ENCODE measurements around the gene ZFAND2B. TPM values are rescaled to one million over a fixed set of nuclear protein-coding genes. Genes with fewer than 3 reads are reported as not detected.
"Not testable (repeated sequence)": the region's sequence is repeated elsewhere in the genome, so short reads cannot be mapped to it uniquely, and the experiment has no call there.

ZFAND2B gene
- total RNA-seq, 1 experiment from 2014 or later: 61.0 TPM

DNA sequence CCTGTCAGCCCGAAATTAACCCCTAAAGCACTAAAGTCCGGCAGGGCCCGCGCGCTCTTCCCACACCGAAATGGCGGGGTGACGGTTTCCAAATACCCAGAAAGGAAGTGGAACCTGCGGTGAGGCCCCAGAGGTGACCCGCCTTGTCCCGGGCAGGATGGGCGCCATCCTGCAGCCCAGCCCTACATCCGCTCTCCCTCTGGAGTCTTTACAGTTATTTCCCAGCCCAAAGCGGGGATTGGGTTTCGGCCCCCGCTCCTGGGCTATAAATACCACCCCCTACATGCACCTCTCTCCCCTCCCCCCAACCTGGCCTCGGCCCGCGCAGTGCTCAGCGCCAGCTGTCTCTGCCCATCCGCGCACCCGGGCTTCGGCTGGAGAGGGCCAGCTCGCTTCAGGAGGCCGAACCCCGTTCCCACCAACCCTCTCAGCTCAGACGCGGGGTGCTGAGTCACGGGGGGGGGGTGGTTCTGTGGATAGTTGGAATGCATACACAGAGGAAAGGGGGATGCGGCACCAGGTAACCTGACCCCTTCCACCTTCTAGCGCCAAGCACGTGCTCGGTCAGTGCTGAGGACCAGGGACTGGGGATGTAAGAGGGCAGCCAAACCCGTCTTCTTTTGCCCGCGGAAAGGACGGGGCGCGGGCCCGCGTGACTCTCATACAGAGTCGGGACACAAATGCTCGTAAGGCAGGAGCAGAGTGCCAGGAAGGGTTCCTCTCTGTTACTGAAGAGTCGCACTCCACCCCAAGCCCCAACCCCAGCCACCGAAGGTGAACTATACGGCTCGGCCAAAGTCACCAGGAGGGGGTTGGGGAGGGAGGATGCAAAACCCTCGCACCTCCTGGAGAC, 46.5 kb downstream of the ZFAND2B start, which contains the start of gene TUBA4B:
Gene TUBA4B, plus strand, starts transcription at position 344 of the 853 bp plus-strand sequence. Its CDS starts 165 bp downstream, at position 509.
- H3K27me3 Mint-ChIP-seq (ENCODE audit: insufficient read depth, unreplicated experiment): no peaks in the 10 kb centered on the region
- TF ChIP-seq, protein P1, sequence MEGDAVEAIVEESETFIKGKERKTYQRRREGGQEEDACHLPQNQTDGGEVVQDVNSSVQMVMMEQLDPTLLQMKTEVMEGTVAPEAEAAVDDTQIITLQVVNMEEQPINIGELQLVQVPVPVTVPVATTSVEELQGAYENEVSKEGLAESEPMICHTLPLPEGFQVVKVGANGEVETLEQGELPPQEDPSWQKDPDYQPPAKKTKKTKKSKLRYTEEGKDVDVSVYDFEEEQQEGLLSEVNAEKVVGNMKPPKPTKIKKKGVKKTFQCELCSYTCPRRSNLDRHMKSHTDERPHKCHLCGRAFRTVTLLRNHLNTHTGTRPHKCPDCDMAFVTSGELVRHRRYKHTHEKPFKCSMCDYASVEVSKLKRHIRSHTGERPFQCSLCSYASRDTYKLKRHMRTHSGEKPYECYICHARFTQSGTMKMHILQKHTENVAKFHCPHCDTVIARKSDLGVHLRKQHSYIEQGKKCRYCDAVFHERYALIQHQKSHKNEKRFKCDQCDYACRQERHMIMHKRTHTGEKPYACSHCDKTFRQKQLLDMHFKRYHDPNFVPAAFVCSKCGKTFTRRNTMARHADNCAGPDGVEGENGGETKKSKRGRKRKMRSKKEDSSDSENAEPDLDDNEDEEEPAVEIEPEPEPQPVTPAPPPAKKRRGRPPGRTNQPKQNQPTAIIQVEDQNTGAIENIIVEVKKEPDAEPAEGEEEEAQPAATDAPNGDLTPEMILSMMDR (IDR thresholded peaks at IDR 0.05; ENCODE audit: unreplicated experiment): no peak
- H3K4me1 Mint-ChIP-seq (ENCODE audit: insufficient read depth, unreplicated experiment): peaks cover 42% of the 10 kb centered on the region
- peaks cover 42% of the 10 kb centered on the region for H3K36me3 Mint-ChIP-seq (ENCODE audit: insufficient read depth, unreplicated experiment)
- CTCF ChIA-PET: interaction anchor here (0.6 to 10.3 kb wide), 11 partner anchors 21 to 403 kb away, joined by 3 to 123 read pairs (median 3); no protein-coding TSS in a partner anchor
- POLR2A ChIA-PET: interaction anchor here (0.6 to 14.1 kb wide), 20 partner anchors 8 to 559 kb away, joined by 3 to 401 read pairs (median 6); partner anchors contain the start of genes ABCB6, ANKZF1, ATG9A and CNPPD1
- DNase-seq (ENCODE audit: unreplicated experiment): peak; percentile 75
- peak within 1 kb of the TSS; percentile 91 for H3K4me3 Mint-ChIP-seq (ENCODE audit: unreplicated experiment)
- H3K27ac Mint-ChIP-seq (ENCODE audit: low read depth, unreplicated experiment): peak within 1 kb of the TSS; percentile 51
- TSS peak; percentile 62 for BruUV-seq (replicated peaks)
- no peaks in the 10 kb centered on the region for H3K9me3 Mint-ChIP-seq (ENCODE audit: unreplicated experiment)
- intact Hi-C loops (cut with micrococcal nuclease): loop anchor here (1.0 to 2.0 kb wide), 4 partner anchors 21 to 76 kb away; partner anchors contain the start of genes ABCB6, CNPPD1 and DNAJB2

DNA sequence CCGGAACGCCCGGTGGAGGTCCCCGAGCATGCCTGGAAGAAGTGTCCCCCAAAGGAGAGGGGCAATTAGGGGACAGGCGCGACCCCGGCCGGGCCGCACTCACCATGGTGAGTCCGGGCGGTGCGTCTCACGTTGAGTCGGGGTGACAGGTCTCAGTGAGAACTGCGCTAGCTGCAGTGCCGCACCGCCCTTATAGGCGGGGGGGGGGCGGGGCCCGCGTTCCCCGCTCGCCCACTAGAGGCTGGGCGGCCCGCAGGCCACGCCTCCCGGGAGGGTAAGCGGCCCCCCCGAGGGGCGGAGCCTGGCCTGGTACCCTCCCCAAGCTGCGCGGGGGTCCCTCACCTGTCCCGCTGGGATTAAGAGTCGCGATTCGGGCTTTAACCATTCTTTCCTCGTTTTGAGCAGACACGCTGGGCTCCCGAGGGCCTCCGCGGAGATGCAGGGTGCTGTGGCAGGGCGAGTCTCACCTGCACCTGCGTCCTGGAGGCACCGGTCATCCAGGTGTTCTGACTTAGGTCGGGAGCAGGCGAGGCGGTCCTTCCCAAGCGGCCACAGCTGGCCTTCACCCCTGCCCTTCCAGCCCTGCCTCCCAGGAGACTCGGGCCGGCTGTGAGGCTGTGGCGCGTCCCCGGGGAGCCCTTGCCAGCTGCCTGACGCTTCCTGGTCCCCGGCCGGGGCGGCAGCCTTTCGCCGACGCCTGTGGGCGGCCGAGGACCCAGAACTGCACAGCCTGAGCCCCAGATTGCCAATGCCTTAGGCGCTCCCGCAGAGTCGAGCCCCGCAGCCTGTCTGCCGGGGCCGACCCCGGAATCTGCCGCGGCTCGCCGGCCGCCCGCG, 47.4 kb downstream of the ZFAND2B start, which contains the start of gene TUBA4A:
Gene TUBA4A, minus strand, starts transcription at position 166 of the 837 bp plus-strand sequence. Its CDS starts 60 bp downstream, at position 106.
- intact Hi-C loops (cut with micrococcal nuclease): loop anchor here (1.0 to 2.0 kb wide), 4 partner anchors 20 to 77 kb away; partner anchors contain the start of genes ABCB6, CNPPD1 and DNAJB2
- peak within 1 kb of the TSS; percentile 51 for H3K27ac Mint-ChIP-seq (ENCODE audit: low read depth, unreplicated experiment)
- H3K4me1 Mint-ChIP-seq (ENCODE audit: insufficient read depth, unreplicated experiment): peaks cover 35% of the 10 kb centered on the region

DNA sequence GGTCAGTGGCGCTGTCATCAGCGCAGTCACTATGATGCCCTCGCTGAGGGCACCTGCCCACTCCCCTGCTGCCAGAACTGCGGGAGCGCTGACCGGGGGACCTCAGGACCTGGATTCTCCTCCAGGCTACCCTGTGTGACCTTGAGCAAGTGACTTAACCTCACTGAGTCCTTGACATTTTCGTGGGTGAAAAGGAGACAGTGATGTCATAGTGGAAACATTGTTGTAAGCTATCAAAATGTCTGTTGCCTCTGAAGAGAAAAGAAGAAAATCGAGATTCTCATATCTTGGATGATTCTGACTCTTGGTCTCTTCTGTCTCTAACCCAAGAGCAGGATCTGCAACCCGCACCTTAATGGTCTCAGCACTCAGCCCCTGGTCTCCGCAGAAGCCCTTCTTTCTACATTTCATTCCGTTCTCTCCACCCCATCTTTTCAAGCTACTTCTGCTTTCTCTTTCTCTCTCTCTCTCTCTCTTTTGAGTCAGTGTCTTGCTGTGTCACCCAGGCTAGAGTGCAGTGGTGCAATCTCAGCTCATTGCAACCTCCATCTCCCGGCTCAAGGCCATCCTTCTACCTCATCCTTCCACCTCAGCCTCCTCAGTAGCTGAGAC, 48.1 kb downstream of the ZFAND2B start:
- ChIA-PET CTCF (interaction anchor here (0.6 to 3.4 kb wide), 7 partner anchors 11 to 274 kb away, joined by 3 to 20 read pairs (median 5); no protein-coding TSS in a partner anchor), POLR2A (interaction anchor here (0.6 to 14.1 kb wide), 14 partner anchors 10 to 78 kb away, joined by 3 to 401 read pairs (median 20); partner anchors contain the start of genes ABCB6, ANKZF1, ATG9A and CNPPD1)
- TF ChIP-seq, protein P1 (IDR thresholded peaks at IDR 0.05; ENCODE audit: unreplicated experiment): no peak
- Mint-ChIP-seq H3K4me3 (ENCODE audit: unreplicated experiment) (peak overlapping the region; percentile 91), H3K27ac (ENCODE audit: low read depth, unreplicated experiment) (no peak overlapping the region), H3K4me1 (ENCODE audit: insufficient read depth, unreplicated experiment) (peaks cover 28% of the 10 kb centered on the region), H3K36me3 (ENCODE audit: insufficient read depth, unreplicated experiment) (peaks cover 31% of the 10 kb centered on the region), H3K9me3 (ENCODE audit: unreplicated experiment) (no peaks in the 10 kb centered on the region), H3K27me3 (ENCODE audit: insufficient read depth, unreplicated experiment) (no peaks in the 10 kb centered on the region)
- no TSS peak for BruUV-seq (replicated peaks)
- intact Hi-C loops (cut with micrococcal nuclease): no loop called here
- DNase-seq (ENCODE audit: unreplicated experiment): no peak

More for the DNA sequence above, 47.4 kb downstream of the ZFAND2B start, which contains the start of gene TUBA4A:
- ChIA-PET POLR2A (interaction anchor here (0.6 to 14.1 kb wide), 17 partner anchors 9 to 344 kb away, joined by 3 to 401 read pairs (median 9); partner anchors contain the start of genes ABCB6, ANKZF1, ATG9A and CNPPD1), CTCF (interaction anchor here (0.6 to 10.3 kb wide), 7 partner anchors 12 to 280 kb away, joined by 3 to 123 read pairs (median 8); no protein-coding TSS in a partner anchor)
- Mint-ChIP-seq H3K9me3 (ENCODE audit: unreplicated experiment) (no peaks in the 10 kb centered on the region), H3K36me3 (ENCODE audit: insufficient read depth, unreplicated experiment) (peaks cover 37% of the 10 kb centered on the region), H3K4me3 (ENCODE audit: unreplicated experiment) (peak within 1 kb of the TSS; percentile 91), H3K27me3 (ENCODE audit: insufficient read depth, unreplicated experiment) (no peaks in the 10 kb centered on the region)
- BruUV-seq (replicated peaks): no TSS peak
- TF ChIP-seq, protein P1 (IDR thresholded peaks at IDR 0.05; ENCODE audit: unreplicated experiment): no peak
- peak; percentile 84 for DNase-seq (ENCODE audit: unreplicated experiment)

DNA sequence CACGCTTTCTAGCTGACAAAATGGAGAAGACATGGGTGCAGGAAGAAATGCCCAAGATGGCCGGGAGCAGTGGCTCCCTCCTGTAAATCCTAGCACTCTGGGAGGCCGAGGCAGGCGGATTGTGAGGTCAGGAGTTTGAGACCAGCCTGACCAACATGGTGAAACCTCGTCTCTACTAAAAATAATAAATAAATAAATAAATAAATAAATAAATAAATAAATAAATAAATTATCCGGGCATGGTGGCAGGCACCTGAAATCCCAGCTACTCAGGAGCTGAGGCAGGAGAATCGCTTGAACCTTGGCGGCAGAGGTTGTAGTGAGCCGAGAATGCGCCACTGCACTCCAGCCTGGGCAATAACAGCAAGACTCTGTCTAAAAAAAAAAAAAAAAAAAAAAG, 52.4 kb downstream of the ZFAND2B start:
- intact Hi-C loops (cut with micrococcal nuclease); H3K36me3 Mint-ChIP-seq (ENCODE audit: insufficient read depth, unreplicated experiment); H3K27me3 Mint-ChIP-seq (ENCODE audit: insufficient read depth, unreplicated experiment); H3K4me3 Mint-ChIP-seq (ENCODE audit: unreplicated experiment); H3K9me3 Mint-ChIP-seq (ENCODE audit: unreplicated experiment); H3K27ac Mint-ChIP-seq (ENCODE audit: low read depth, unreplicated experiment); H3K4me1 Mint-ChIP-seq (ENCODE audit: insufficient read depth, unreplicated experiment); DNase-seq (ENCODE audit: unreplicated experiment); BruUV-seq (replicated peaks): not testable (repeated sequence)
- ChIA-PET POLR2A (interaction anchor here (0.7 to 11.7 kb wide), 2 partner anchors 18 to 53 kb away, joined by 3 to 263 read pairs; partner anchors contain the start of gene DNAJB2), CTCF (interaction anchor here (0.7 to 2.3 kb wide), 4 partner anchors 13 to 40 kb away, joined by 3 to 12 read pairs (median 6); partner anchors contain the start of gene STK16)
